NCI-H128 (cell line): ENCODE data around the gene FLAD1.

Experiments
- DNase-seq: peaks from one replicate; lab custom pipeline; 2025; ENCODE audit not compliant: unreplicated experiment; lab: John Stamatoyannopoulos, UW

Gene FLAD1

DNA sequence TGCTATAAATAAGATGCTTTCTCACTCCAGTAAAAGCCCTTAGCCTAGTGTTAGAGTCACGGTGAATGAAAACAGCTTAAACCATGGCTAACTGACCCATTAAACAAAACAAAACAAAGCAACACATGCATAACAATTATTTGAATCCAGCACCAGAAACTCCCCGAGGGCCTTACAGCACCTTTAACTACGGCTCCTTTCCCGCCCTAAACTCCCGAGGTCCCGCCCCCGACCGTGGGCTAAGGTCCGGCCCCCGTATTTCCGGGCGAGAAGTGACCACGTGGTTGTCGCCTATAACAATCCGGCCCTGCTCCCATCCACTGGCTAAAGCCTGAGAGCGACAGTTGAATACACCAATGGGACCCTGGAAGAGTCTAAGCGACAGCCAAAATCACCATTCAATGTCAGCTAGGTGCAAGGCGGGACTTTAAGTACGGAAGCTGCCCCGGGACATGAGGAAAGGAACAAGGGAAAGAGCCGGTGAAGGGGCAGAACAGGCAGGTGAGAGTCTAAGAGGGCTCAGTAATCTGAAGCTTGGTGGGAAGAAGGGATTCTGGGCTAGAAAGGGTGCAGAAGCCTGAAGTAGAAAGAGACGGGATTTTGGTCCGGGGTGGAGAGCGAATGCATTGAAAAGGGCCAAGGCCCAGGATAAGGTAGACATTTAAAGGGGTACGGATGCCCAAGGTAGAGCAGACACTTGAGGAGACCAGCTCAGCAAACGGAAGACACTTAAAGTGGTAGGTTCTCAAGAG lies at the start of gene FLAD1:
Gene FLAD1 (plus strand): TSS at position 448 of the 752 bp plus-strand sequence. CDS start 351 bp downstream, outside the sequence.
- DNase-seq, result peak; percentile 99

DNA sequence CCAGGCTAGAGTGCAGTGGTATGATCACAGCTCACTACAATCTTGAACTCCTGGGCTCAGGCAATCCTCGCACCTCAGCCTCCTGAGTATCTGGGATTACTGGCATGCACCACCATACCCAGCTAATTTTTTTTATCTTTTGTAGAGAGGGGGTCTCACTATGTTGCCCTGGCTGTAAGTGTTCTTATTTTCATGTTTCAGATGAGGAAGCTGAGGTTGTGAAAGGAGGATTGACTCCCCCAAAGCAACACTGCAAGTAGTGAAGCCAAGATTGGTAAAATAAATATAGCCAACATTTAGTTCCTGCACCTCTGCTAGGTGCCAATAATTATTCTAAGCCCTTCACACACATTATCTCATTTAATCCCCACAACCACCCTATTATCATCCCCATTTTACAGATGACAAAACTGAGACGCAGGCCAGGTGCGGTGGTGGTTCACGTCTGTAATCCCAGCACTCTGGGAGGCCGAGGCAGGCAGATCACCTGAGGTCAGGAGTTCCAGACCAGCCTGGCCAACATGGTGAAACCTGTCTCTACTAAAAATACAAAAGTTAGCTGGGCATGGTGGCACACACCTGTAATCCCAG lies 48.7 kb upstream of the FLAD1 start:
- no peak for DNase-seq

- no peak for DNase-seq
Measured at GRCh38 chr1:154935749-154936554, 47.2 kb upstream of the FLAD1 start.

DNA sequence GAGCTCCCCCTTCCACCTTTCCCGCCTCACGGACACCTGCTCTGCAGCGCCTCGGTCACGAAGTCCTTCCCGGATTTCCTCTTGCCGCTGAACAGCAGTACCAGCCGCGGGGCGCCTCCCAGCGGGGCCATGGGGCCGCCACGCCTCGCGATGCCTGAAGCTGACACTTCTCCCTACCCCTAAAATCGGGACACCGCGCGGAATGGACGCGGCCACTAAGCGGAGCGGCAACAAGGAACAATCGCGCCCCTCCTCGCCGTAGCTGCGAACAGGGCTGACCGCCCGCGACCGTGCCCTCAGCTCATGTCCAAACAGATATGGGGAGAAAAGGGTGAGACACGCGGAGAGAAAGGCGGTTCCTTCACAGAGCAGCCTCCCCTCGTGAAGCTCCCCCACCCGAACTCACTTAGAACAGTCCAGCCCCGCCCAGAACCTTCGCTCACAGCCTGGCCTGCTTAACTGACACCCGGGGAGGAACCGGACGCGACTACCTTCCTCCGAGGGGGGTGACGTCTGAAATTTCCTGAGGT lies 46.5 kb upstream of the FLAD1 start, which contains the start of gene PMVK:
Gene PMVK (minus strand): TSS at position 165 of the 530 bp plus-strand sequence. CDS start 34 bp downstream, at position 131.
- DNase-seq, result peak; percentile 94

DNA sequence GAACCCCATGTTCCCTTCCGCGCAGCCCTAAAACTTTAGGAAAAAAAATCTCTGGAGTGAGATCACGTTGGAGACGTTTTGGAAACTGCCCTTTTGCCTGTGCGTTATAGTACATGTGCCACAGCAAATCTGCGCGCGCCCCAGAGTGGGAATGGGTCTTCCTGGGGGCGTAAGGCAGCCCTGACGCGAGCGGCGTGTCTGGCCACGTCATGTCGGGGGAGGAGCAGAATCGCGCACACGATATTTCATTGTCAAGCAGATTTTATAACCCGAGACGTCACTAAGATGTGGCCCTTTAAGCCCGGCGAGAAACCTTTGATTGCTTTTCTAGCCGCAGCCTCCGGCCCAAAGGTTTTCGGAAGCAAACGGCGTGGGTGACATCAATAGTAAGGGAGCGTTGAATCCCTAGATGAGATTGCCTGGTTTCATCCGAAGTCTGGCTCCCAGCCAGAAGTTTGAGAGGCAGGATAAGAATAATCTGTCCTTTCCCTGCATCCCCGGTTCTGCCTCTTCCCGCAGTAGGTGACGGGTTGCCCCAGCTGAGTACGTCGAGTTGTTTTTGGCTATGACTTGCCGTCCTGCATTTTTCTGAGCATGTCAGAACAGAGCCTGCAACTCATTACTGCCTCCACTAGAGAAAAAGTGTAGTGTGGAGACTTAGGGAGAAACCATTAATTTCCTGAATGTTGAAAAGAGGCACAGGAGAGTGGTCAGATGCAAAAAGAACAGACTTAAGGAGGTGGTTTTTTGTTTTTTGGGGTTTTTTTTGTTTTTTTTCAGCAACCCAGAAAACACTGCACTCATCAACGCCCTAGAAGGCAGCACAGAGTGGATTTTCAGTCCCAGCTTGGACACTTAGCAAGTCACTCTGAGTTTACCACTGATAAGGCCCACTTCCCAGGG lies 45.8 kb upstream of the FLAD1 start:
- DNase-seq, result peak; percentile 90

DNA sequence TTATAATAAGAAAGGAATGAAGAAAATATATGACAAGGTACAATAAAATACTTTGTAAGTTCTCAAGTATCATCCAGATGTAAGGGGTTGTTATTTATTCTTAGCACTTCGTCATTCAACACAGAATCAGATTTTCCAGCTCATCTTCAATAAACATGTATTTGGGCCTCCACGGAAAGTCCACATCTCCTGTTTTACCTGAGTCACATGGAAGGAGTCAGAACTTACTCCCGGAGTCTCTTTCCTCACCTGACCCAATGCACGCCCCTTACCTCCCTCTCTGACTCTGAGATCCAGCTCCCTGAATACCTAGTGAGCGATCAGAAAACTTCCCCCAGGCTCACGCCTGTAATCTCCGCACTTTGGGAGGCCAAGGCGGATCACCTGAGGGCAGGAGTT lies 45.2 kb upstream of the FLAD1 start:
- no peak for DNase-seq

- DNase-seq, result no peak
Measured at GRCh38 chr1:154938604-154939399, 44.3 kb upstream of the FLAD1 start.

DNA sequence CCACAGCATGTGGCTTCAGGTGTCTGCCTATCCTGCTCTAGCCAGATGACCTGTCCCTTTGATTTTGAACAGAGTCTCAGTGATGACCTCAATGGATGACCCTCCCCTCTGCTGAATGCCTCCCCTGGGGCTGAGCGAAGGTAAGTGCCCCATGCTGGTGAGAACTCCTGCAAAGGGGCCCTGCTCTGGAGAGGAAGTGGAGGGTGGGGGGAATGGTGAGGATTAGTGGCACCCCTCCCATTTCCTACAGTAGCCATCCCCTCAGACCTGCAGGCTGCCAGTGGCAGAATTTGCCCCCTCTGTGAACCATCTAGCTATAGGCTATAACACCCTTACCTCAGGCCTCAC lies 43.0 kb upstream of the FLAD1 start:
- no peak for DNase-seq

DNA sequence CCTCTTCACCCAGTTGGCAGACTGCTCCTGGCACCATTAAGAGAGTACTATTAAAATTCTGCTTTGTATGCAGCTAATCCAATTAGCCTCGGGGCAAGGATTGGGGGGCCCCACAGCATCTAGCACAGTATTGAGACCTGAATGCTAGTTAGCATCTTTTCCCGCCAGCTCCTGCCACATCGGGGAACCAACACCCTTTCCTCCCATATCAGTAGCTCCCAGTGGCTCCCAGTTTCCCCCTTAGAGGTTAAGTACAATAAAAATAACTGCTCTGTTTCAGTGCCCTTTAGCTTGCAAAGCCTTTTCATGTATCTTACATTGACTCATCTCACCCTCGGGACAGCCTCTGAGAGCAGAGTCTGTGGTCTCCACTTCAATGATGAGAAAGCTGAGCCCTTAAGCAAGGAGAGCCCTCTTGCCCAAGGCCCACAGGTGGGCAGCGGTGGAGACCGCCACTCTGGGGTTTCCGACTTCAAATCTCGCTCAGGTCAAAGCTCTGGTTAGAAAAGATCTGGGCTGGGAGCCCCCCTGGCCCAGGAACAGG lies 42.4 kb upstream of the FLAD1 start:
- no peak for DNase-seq

DNA sequence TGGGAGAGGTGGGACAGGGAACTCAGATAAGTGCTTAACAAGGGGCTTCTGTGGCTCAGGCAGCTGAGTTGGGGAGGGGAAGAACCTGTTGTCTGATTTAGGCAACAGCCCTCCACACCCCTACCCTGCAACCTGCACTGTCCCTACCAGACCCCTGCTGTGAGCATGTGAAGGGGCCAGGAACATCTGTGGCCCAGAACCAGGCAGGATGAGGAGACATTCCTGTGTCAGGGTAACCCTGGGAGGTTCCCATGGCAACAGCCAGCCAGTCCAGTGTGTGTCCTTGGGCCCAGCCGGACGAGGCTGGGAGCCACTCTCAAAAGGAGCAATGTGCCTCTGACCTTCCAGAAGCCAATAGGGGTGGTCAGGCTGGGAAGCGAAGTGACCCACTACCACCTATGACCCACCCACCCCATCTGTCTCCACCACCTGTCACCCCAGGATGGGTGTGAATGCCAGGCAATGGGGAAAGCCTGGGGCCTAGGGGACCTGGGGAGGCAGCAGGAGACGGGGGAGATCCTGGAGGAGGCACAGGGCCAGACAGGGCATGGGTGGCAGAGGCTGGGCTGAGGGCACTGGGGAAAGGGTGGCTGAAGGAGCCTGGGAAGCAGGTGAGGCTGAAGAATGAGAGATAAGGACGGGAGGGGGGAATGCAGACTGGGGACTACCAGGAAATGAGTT lies 41.7 kb upstream of the FLAD1 start:
- DNase-seq, result no peak

- DNase-seq, result peak; percentile 45
Measured at GRCh38 chr1:154943649-154944400, 39.3 kb upstream of the FLAD1 start.

GRCh38 chr1:154944401-154945159 lies 38.6 kb upstream of the FLAD1 start:
- DNase-seq, result no peak

DNA sequence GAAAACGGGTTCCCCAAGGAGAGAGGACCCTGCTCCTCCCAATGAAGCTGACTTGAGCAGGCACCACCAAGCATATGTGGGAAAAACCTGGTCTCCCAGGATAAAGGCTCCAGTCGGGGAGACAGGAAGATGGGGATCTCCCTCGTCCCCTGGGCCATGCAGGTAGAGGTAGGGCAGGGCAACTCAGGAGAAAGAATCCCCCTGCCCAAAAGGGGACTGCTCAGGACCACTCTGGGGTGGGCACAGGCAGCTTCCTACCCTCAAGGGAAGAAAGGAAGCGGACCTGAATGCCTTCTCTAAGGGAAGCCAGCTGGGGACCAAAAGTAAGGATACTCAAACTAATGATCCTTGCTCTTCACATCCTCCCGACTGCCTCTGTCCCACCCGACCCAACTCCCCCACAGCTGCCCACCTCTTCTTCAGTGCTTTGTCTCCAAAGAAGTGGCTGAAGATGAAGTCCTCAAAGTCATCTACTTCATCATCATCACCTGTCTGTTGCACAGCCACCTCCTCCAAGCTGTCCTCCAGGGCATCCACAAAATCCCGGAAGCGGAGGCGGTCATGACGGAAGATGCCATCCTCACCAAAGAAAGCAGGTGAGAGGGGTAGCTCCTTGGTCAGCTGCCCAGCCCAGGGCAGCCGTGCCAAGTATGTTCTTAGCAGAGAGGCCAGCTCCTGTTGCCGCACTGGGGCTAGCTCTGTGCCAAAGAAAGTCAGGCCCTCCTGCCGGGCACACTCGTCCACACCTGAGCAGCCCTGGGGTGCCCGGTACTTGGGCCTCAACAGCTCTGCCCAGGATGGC lies 37.8 kb upstream of the FLAD1 start:
- no peak for DNase-seq

DNA sequence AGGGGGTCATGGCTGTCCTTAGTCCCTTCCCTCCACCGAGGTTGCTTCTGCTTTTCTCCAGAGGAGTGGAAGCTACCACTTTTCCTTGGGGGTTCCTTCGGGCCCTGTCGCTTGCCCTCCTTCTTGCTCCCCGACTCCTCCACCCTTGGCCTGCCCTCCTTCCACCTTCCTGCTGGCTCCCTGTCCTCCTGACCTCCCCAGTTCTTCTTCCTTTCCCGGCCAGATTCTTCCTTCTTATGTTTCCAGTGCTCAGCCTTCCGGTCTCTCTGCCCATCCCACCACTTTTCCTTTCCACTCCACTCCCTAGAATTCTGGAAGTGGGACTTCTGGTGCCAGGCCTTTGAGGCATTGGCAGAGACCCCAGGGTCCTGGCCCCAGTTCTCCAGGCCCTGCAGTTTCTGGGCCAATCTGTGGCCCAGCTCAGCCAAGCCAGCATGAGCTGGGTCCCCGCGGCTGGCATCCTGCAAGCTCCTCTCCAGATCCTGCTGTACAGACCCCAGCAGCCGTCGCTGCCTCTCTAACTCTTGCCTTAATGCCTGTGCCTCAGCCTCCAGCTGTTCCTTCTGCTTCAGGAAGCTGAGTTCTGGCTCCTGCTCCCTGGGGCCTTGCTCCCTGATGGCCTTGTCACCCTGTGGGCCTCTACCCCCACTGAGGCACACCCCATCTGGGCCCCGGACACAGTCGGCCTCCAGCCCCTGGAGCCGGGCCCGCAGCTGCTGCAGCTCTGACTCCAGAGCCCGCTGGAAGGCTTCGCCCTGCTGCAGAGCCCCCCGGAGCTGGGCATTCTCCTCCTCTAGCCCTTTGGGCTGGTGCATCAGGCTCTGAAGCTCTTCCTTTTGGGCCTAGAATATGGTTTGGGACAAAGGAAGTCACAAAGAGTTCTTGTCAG lies 36.9 kb upstream of the FLAD1 start:
- DNase-seq, result no peak

- DNase-seq, result no peak
Measured at GRCh38 chr1:154948079-154948478, 35.1 kb upstream of the FLAD1 start.
